GM20431 (cell line): ENCODE data around the gene SFRP2.

Source experiments
- in situ Hi-C: fragments of 300-500 bp; cut with MseI, MboI; formaldehyde crosslinking; loops from one replicate; pipeline ENCODE4 v1.15.0; 2020; ENCODE audit warnings: low sequenced_read_pairs; ENCODE audit not compliant: unreplicated experiment

The SFRP2 gene

GRCh38 chr4:153778383-153778782 is 10.5 kb downstream of the SFRP2 start:
- in situ Hi-C loops: no loop called here

GRCh38 chr4:153777421-153777820 is 11.5 kb downstream of the SFRP2 start:
- in situ Hi-C loops: no loop called here

- in situ Hi-C loops: no loop called here
These were observed 12.3 kb downstream of the SFRP2 start for GRCh38 chr4:153776601-153777000.

GRCh38 chr4:153773236-153773690 is 15.6 kb downstream of the SFRP2 start:
- in situ Hi-C loops: no loop called here

- in situ Hi-C loops: no loop called here
These were observed 17.8 kb downstream of the SFRP2 start for GRCh38 chr4:153771046-153771445.

GRCh38 chr4:153766758-153767157 is 22.1 kb downstream of the SFRP2 start:
- in situ Hi-C loops: no loop called here

- in situ Hi-C loops: no loop called here
These were observed 23.0 kb downstream of the SFRP2 start for GRCh38 chr4:153765894-153766293.

- in situ Hi-C loops: no loop called here
These were observed 24.1 kb downstream of the SFRP2 start for GRCh38 chr4:153764601-153765368.

- in situ Hi-C loops: no loop called here
These were observed 25.5 kb downstream of the SFRP2 start for GRCh38 chr4:153763404-153763803.

- in situ Hi-C loops: no loop called here
These were observed 29.2 kb downstream of the SFRP2 start, which contains the start of gene RNF175 for GRCh38 chr4:153759407-153760316. Gene RNF175 (minus strand): TSS chr4:153760024. CDS start chr4:153759862, 162 bp downstream.

- in situ Hi-C loops: no loop called here
These were observed 30.0 kb downstream of the SFRP2 start for GRCh38 chr4:153758688-153759406.

GRCh38 chr4:153758136-153758535 is 30.7 kb downstream of the SFRP2 start:
- in situ Hi-C loops: no loop called here

GRCh38 chr4:153757407-153757806 is 31.5 kb downstream of the SFRP2 start:
- in situ Hi-C loops: no loop called here

- in situ Hi-C loops: no loop called here
These were observed 33.7 kb downstream of the SFRP2 start for GRCh38 chr4:153755186-153755585.

- in situ Hi-C loops: no loop called here
These were observed 38.6 kb downstream of the SFRP2 start for GRCh38 chr4:153750197-153750817.

GRCh38 chr4:153748378-153748777 is 40.5 kb downstream of the SFRP2 start:
- in situ Hi-C loops: no loop called here

- in situ Hi-C loops: no loop called here
These were observed 41.4 kb downstream of the SFRP2 start for GRCh38 chr4:153747406-153747955.

- in situ Hi-C loops: no loop called here
These were observed 43.2 kb downstream of the SFRP2 start for GRCh38 chr4:153745651-153746050.

GRCh38 chr4:153741541-153741940 is 47.3 kb downstream of the SFRP2 start:
- in situ Hi-C loops: no loop called here
